Measurements from ENCODE around the gene PDGFRB. TPM values are rescaled to one million over a fixed set of nuclear protein-coding genes. Genes with fewer than 3 reads are reported as not detected.

The PDGFRB gene
- total RNA-seq, 1 donor = 531 TPM

GRCh38 chr5:150175076-150175475 is 19.4 kb upstream of the PDGFRB start:
- no peak for DNase-seq (ENCODE audit: insufficient read length, low spot score, missing footprints)
- TF ChIP-seq CTCF (IDR thresholded peaks at IDR 0.05; ENCODE audit: extremely low read depth, low read depth, low read length) = no peak
- H3K27me3 ChIP-seq (ENCODE audit: insufficient read depth, low read length) = no peaks in the 10 kb centered on the region
- H3K27ac ChIP-seq (ENCODE audit: low read depth, low read length) = no peak overlapping the region
- no peaks in the 10 kb centered on the region for H3K79me2 ChIP-seq (ENCODE audit: insufficient read depth, low read length)
- H4K20me1 ChIP-seq (ENCODE audit: insufficient read depth, low read length) = no peaks in the 10 kb centered on the region
- H3K36me3 ChIP-seq (ENCODE audit: insufficient read depth, low read length) = no peaks in the 10 kb centered on the region
- H3K4me1 ChIP-seq (ENCODE audit: insufficient read depth, low read length) = no peaks in the 10 kb centered on the region
- H3K4me2 ChIP-seq (ENCODE audit: insufficient read depth, low read length) = no peak overlapping the region
- H3K9me3 ChIP-seq (ENCODE audit: low read depth, low read length) = no peaks in the 10 kb centered on the region
- H3K4me3 ChIP-seq (ENCODE audit: insufficient read depth, low read length) = no peak overlapping the region
- no peak overlapping the region for H2AFZ ChIP-seq (ENCODE audit: low read length)

- Histone ChIP-seq H3K27ac (ENCODE audit: low read depth, low read length) (no peak overlapping the region), H3K4me2 (ENCODE audit: insufficient read depth, low read length) (no peak overlapping the region), H2AFZ (ENCODE audit: low read length) (no peak overlapping the region), H3K9me3 (ENCODE audit: low read depth, low read length) (no peaks in the 10 kb centered on the region), H3K36me3 (ENCODE audit: insufficient read depth, low read length) (no peaks in the 10 kb centered on the region), H3K79me2 (ENCODE audit: insufficient read depth, low read length) (no peaks in the 10 kb centered on the region), H4K20me1 (ENCODE audit: insufficient read depth, low read length) (no peaks in the 10 kb centered on the region), H3K4me1 (ENCODE audit: insufficient read depth, low read length) (no peaks in the 10 kb centered on the region), H3K27me3 (ENCODE audit: insufficient read depth, low read length) (no peaks in the 10 kb centered on the region), H3K4me3 (ENCODE audit: insufficient read depth, low read length) (no peak overlapping the region)
- no peak for DNase-seq (ENCODE audit: insufficient read length, low spot score, missing footprints)
- no peak for TF ChIP-seq CTCF (IDR thresholded peaks at IDR 0.05; ENCODE audit: extremely low read depth, low read depth, low read length)
These were observed 18.6 kb upstream of the PDGFRB start for GRCh38 chr5:150174285-150174684.

GRCh38 chr5:150173161-150173560 is 17.5 kb upstream of the PDGFRB start:
- Histone ChIP-seq H4K20me1 (ENCODE audit: insufficient read depth, low read length) (no peaks in the 10 kb centered on the region), H3K4me2 (ENCODE audit: insufficient read depth, low read length) (no peak overlapping the region)
- DNase-seq (ENCODE audit: insufficient read length, low spot score, missing footprints) = no peak

GRCh38 chr5:150172556-150172955 is 16.9 kb upstream of the PDGFRB start:
- Histone ChIP-seq H3K27me3 (ENCODE audit: insufficient read depth, low read length) (no peaks in the 10 kb centered on the region), H4K20me1 (ENCODE audit: insufficient read depth, low read length) (no peaks in the 10 kb centered on the region), H3K27ac (ENCODE audit: low read depth, low read length) (no peak overlapping the region), H2AFZ (ENCODE audit: low read length) (no peak overlapping the region), H3K9me3 (ENCODE audit: low read depth, low read length) (no peaks in the 10 kb centered on the region), H3K79me2 (ENCODE audit: insufficient read depth, low read length) (no peaks in the 10 kb centered on the region), H3K4me1 (ENCODE audit: insufficient read depth, low read length) (no peaks in the 10 kb centered on the region), H3K4me3 (ENCODE audit: insufficient read depth, low read length) (no peak overlapping the region), H3K4me2 (ENCODE audit: insufficient read depth, low read length) (no peak overlapping the region), H3K36me3 (ENCODE audit: insufficient read depth, low read length) (no peaks in the 10 kb centered on the region)
- TF ChIP-seq CTCF (IDR thresholded peaks at IDR 0.05; ENCODE audit: extremely low read depth, low read depth, low read length) = no peak
- no peak for DNase-seq (ENCODE audit: insufficient read length, low spot score, missing footprints)

More at GRCh38 chr5:150173161-150173560, 17.5 kb upstream of the PDGFRB start:
- H3K4me3 ChIP-seq (ENCODE audit: insufficient read depth, low read length) = no peak overlapping the region
- H3K9me3 ChIP-seq (ENCODE audit: low read depth, low read length) = no peaks in the 10 kb centered on the region
- H3K4me1 ChIP-seq (ENCODE audit: insufficient read depth, low read length) = no peaks in the 10 kb centered on the region
- no peak overlapping the region for H2AFZ ChIP-seq (ENCODE audit: low read length)
- no peak for TF ChIP-seq CTCF (IDR thresholded peaks at IDR 0.05; ENCODE audit: extremely low read depth, low read depth, low read length)
- no peaks in the 10 kb centered on the region for H3K36me3 ChIP-seq (ENCODE audit: insufficient read depth, low read length)
- no peaks in the 10 kb centered on the region for H3K27me3 ChIP-seq (ENCODE audit: insufficient read depth, low read length)
- no peaks in the 10 kb centered on the region for H3K79me2 ChIP-seq (ENCODE audit: insufficient read depth, low read length)
- H3K27ac ChIP-seq (ENCODE audit: low read depth, low read length) = no peak overlapping the region
